HEK293 (cell line): ENCODE measurements around the gene U2SURP.

Experiments
- GLIS1 ChIP-seq: fragments of 450-650 bp; formaldehyde crosslinking; IDR thresholded peaks from 2 replicates; pipeline ENCODE4 v1.5.1; 2016; ENCODE audit warnings: missing biosample characterization, missing genetic modification characterization
- KLF1 ChIP-seq: fragments of 450-650 bp; formaldehyde crosslinking; IDR thresholded peaks from 2 replicates; pipeline ENCODE4 v1.5.1; 2016; ENCODE audit warnings: missing biosample characterization, missing genetic modification characterization
- KLF17 ChIP-seq: fragments of 450-650 bp; formaldehyde crosslinking; IDR thresholded peaks from 2 replicates; pipeline ENCODE4 v1.5.1; 2016; ENCODE audit warnings: missing biosample characterization, missing genetic modification characterization
- MEIS1 ChIP-seq: sonication (generic); formaldehyde crosslinking; IDR thresholded peaks from 2 replicates; pipeline ENCODE4 v1.8.1; 2022; ENCODE audit warnings: missing genetic modification reagents, mild to moderate bottlenecking, borderline replicate concordance
- PRDM1 ChIP-seq: fragments of 450-650 bp; formaldehyde crosslinking; IDR thresholded peaks from 2 replicates; pipeline ENCODE4; 2016; ENCODE audit warnings: missing biosample characterization, missing genetic modification characterization
- RBAK ChIP-seq: fragments of 450-650 bp; formaldehyde crosslinking; IDR thresholded peaks from 2 replicates; pipeline ENCODE4 v1.5.1; 2016; ENCODE audit warnings: missing biosample characterization, missing genetic modification characterization
- SALL2 ChIP-seq: fragments of 450-650 bp; formaldehyde crosslinking; IDR thresholded peaks from 2 replicates; pipeline ENCODE4 v1.5.0; 2017; ENCODE audit warnings: missing biosample characterization, mild to moderate bottlenecking, missing genetic modification characterization, borderline replicate concordance
- SETDB1 ChIP-seq: IDR thresholded peaks from one replicate; pipeline ENCODE4 v1.6.1; 2017; ENCODE audit warnings: mild to moderate bottlenecking, low read length, moderate library complexity, mixed read lengths; ENCODE audit not compliant: insufficient read length
- WT1 ChIP-seq: fragments of 450-650 bp; formaldehyde crosslinking; IDR thresholded peaks from 2 replicates; pipeline ENCODE4 v1.5.1; 2016; ENCODE audit warnings: missing biosample characterization, missing genetic modification characterization
- YY2 ChIP-seq: fragments of 450-650 bp; formaldehyde crosslinking; IDR thresholded peaks from 2 replicates; pipeline ENCODE4 v1.5.1; 2016; ENCODE audit warnings: missing biosample characterization, missing genetic modification characterization
- ZBTB7A ChIP-seq: fragments of 450-650 bp; formaldehyde crosslinking; IDR thresholded peaks from 2 replicates; pipeline ENCODE4 v1.5.1; 2016; ENCODE audit warnings: low read depth, missing biosample characterization, missing genetic modification characterization
- ZNF121 ChIP-seq: fragments of 450-650 bp; formaldehyde crosslinking; IDR thresholded peaks from 2 replicates; pipeline ENCODE4 v1.5.1; 2016; ENCODE audit warnings: missing biosample characterization, missing genetic modification characterization
- ZNF155 ChIP-seq: fragments of 450-650 bp; formaldehyde crosslinking; IDR thresholded peaks from 2 replicates; pipeline ENCODE4 v1.5.1; 2016; ENCODE audit warnings: missing biosample characterization, missing genetic modification characterization
- ZNF23 ChIP-seq: fragments of 450-650 bp; formaldehyde crosslinking; IDR thresholded peaks from 2 replicates; pipeline ENCODE4 v1.5.1; 2016; ENCODE audit warnings: missing biosample characterization, missing genetic modification characterization, borderline replicate concordance
- ZNF24 ChIP-seq: fragments of 450-650 bp; formaldehyde crosslinking; IDR thresholded peaks from 2 replicates; pipeline ENCODE4 v1.5.1; 2016; ENCODE audit warnings: missing biosample characterization, missing genetic modification characterization
- ZNF266 ChIP-seq: fragments of 450-650 bp; formaldehyde crosslinking; IDR thresholded peaks from 2 replicates; pipeline ENCODE4 v1.5.1; 2016; ENCODE audit warnings: missing biosample characterization, missing genetic modification characterization, low read depth
- ZNF311 ChIP-seq: fragments of 450-650 bp; formaldehyde crosslinking; IDR thresholded peaks from 2 replicates; pipeline ENCODE4 v1.5.1; 2017; ENCODE audit warnings: missing biosample characterization, missing genetic modification characterization, borderline replicate concordance
- ZNF335 ChIP-seq: fragments of 450-650 bp; formaldehyde crosslinking; conservative IDR thresholded peaks from 2 replicates; pipeline ENCODE4 v1.5.1; 2016; ENCODE audit warnings: missing biosample characterization, missing genetic modification characterization
- ZNF394 ChIP-seq: fragments of 450-650 bp; formaldehyde crosslinking; IDR thresholded peaks from 2 replicates; pipeline ENCODE4 v1.5.1; 2016; ENCODE audit warnings: missing biosample characterization, missing genetic modification characterization, mild to moderate bottlenecking, moderate library complexity, borderline replicate concordance
- ZNF404 ChIP-seq: fragments of 450-650 bp; formaldehyde crosslinking; IDR thresholded peaks from 2 replicates; pipeline ENCODE4 v1.5.1; 2017; ENCODE audit warnings: missing biosample characterization, missing genetic modification characterization
- ZNF473 ChIP-seq: fragments of 450-650 bp; formaldehyde crosslinking; IDR thresholded peaks from 2 replicates; pipeline ENCODE4 v1.5.1; 2017; ENCODE audit warnings: missing biosample characterization, missing genetic modification characterization
- ZNF488 ChIP-seq: fragments of 450-650 bp; formaldehyde crosslinking; IDR thresholded peaks from 2 replicates; pipeline ENCODE4 v1.5.1; 2016; ENCODE audit warnings: missing biosample characterization, missing genetic modification characterization
- ZNF501 ChIP-seq: fragments of 450-650 bp; formaldehyde crosslinking; IDR thresholded peaks from 2 replicates; pipeline ENCODE4 v1.5.1; 2016; ENCODE audit warnings: missing biosample characterization, missing genetic modification characterization
- ZNF596 ChIP-seq: fragments of 450-650 bp; IDR thresholded peaks from 2 replicates; pipeline ENCODE4 v1.5.0; 2018; ENCODE audit warnings: missing biosample characterization, mild to moderate bottlenecking, missing genetic modification characterization, moderate library complexity
- ZNF623 ChIP-seq: fragments of 450-650 bp; formaldehyde crosslinking; IDR thresholded peaks from 2 replicates; pipeline ENCODE4 v1.5.1; 2016; ENCODE audit warnings: missing biosample characterization, missing genetic modification characterization
- ZSCAN30 ChIP-seq: fragments of 450-650 bp; IDR thresholded peaks from 2 replicates; pipeline ENCODE4 v1.5.1; 2018; ENCODE audit warnings: missing biosample characterization, mild to moderate bottlenecking, missing genetic modification characterization, moderate library complexity
- TF ChIP-seq, protein P1 (sequence below): fragments of 450-650 bp; formaldehyde crosslinking; IDR thresholded peaks from 2 replicates; pipeline ENCODE4 v1.5.1; 2016; ENCODE audit warnings: missing biosample characterization, missing genetic modification characterization
- TF ChIP-seq, protein P2 (sequence below): fragments of 450-650 bp; formaldehyde crosslinking; conservative IDR thresholded peaks from 2 replicates; pipeline ENCODE4 v1.5.1; 2016; ENCODE audit warnings: low read depth, missing biosample characterization, missing genetic modification characterization

Gene U2SURP

DNA sequence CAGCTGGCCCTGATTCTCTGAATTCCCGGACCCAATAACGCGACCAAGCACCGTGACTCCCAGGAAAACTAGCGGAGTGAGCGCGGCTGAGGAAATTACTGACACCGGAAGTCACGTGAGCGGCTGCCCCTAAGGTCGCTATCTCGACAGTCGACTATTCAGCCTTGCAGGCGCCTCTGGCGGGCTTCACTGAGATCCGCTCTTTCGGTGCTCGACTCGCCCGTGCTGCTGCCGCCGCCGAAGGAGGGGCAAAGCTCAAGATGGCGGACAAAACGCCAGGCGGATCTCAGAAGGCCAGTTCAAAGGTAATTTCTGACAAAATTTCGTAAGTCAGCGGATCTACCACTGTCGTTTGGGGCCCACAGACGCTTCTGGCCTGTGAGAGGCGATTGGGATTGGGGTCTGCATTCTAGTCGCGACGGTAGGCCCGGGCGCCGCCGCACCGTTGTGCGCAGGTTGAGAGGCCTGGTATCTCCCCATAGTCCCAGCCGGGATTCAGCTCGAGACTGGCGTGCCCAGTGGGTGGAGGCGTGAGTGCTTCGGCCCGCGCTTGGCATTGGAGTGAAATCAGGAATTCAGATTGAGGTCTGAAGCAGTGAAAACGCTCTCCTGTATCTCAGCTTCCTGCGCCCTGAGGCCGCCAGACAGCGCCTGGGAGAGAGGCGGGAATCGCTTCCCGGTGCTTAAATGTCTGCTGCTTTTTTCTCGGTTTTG, at the start of gene U2SURP (continued):
- TF ChIP-seq ZNF24 (tag by site-specific recombination) (0 out of 2 replicates have a peak, but pooled peaks have one; percentile 59), YY2 (tag by site-specific recombination) (peak; percentile 90), ZNF623 (no peak), RBAK (tag by site-specific recombination) (no peak), ZNF404 (no peak), ZNF394 (tag by site-specific recombination) (peak; percentile 50; the same call in 1 of the 2 replicates), KLF17 (tag by site-specific recombination) (peak; percentile 78), ZSCAN30 (tag by site-specific recombination) (peak; percentile 62; the same call in 1 of the 2 replicates), SETDB1 (no peak), WT1 (tag by site-specific recombination) (peak; percentile 24; the same call in 1 of the 2 replicates), ZNF473 (tag by site-specific recombination) (no peak), SALL2 (tag by site-specific recombination) (no peak), ZNF311 (no peak), PRDM1 (tag by site-specific recombination) (no peak), GLIS1 (peak; percentile 32; the same call in 1 of the 2 replicates), ZNF266 (tag by site-specific recombination) (no peak), MEIS1 (no peak), ZNF121 (tag by site-specific recombination) (no peak), ZNF501 (tag by site-specific recombination) (no peak), ZNF488 (tag by site-specific recombination) (no peak), ZNF335 (tag by site-specific recombination) (peak; percentile 72), ZNF596 (tag by site-specific recombination) (no peak), ZNF23 (tag by site-specific recombination) (no peak), ZBTB7A (tag by site-specific recombination) (0 out of 2 replicates have a peak, but pooled peaks have one; percentile 41), KLF1 (tag by site-specific recombination) (no peak), ZNF155 (tag by site-specific recombination) (no peak)
- TF ChIP-seq, protein P1, sequence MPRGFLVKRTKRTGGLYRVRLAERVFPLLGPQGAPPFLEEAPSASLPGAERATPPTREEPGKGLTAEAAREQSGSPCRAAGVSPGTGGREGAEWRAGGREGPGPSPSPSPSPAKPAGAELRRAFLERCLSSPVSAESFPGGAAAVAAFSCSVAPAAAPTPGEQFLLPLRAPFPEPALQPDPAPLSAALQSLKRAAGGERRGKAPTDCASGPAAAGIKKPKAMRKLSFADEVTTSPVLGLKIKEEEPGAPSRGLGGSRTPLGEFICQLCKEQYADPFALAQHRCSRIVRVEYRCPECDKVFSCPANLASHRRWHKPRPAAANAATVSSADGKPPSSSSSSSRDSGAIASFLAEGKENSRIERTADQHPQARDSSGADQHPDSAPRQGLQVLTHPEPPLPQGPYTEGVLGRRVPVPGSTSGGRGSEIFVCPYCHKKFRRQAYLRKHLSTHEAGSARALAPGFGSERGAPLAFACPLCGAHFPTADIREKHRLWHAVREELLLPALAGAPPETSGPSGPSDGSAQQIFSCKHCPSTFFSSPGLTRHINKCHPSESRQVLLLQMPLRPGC (tag by site-specific recombination), result 0 out of 2 replicates have a peak, but pooled peaks have one; percentile 39
- TF ChIP-seq, protein P2, sequence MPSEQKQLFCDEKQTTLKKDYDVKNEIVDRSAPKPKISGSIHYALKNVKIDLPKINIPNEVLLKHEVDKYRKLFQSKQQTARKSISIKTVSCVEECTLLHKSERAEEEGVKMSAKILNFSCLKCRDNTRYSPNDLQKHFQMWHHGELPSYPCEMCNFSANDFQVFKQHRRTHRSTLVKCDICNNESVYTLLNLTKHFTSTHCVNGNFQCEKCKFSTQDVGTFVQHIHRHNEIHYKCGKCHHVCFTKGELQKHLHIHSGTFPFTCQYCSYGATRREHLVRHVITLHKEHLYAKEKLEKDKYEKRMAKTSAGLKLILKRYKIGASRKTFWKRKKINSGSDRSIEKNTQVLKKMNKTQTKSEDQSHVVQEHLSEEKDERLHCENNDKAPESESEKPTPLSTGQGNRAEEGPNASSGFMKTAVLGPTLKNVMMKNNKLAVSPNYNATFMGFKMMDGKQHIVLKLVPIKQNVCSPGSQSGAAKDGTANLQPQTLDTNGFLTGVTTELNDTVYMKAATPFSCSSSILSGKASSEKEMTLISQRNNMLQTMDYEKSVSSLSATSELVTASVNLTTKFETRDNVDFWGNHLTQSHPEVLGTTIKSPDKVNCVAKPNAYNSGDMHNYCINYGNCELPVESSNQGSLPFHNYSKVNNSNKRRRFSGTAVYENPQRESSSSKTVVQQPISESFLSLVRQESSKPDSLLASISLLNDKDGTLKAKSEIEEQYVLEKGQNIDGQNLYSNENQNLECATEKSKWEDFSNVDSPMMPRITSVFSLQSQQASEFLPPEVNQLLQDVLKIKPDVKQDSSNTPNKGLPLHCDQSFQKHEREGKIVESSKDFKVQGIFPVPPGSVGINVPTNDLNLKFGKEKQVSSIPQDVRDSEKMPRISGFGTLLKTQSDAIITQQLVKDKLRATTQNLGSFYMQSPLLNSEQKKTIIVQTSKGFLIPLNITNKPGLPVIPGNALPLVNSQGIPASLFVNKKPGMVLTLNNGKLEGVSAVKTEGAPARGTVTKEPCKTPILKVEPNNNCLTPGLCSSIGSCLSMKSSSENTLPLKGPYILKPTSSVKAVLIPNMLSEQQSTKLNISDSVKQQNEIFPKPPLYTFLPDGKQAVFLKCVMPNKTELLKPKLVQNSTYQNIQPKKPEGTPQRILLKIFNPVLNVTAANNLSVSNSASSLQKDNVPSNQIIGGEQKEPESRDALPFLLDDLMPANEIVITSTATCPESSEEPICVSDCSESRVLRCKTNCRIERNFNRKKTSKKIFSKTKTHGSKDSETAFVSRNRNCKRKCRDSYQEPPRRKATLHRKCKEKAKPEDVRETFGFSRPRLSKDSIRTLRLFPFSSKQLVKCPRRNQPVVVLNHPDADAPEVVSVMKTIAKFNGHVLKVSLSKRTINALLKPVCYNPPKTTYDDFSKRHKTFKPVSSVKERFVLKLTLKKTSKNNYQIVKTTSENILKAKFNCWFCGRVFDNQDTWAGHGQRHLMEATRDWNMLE, result peak; percentile 90
